GM12878 (cell line): ENCODE results near the gene HIC1. TPM values are rescaled to one million over a fixed set of nuclear protein-coding genes. Genes with fewer than 3 reads are reported as not detected.
A peak's percentile ranks its signal among the peaks of the same experiment; 100 is the strongest.

Source experiments
- BCL11A ChIP-seq: IDR thresholded peaks from 2 replicates; pipeline ENCODE4 v1.6.1; 2011; ENCODE audit warnings: low read depth, low read length
- CBX5 ChIP-seq: sonication (generic); IDR thresholded peaks from 2 replicates; pipeline ENCODE4 v1.6.1; 2016; ENCODE audit warnings: low read depth, moderate library complexity, mild to moderate bottlenecking, inconsistent platforms
- CHD4 ChIP-seq: fragments of 200-600 bp; sonication (generic); IDR thresholded peaks from 2 replicates; pipeline ENCODE4 v1.6.1; 2016; ENCODE audit warnings: mild to moderate bottlenecking
- MXI1 ChIP-seq: fragments of 150-350 bp; IDR thresholded peaks from 2 replicates; pipeline ENCODE4 v1.6.1; 2011; ENCODE audit warnings: low read depth, mild to moderate bottlenecking, inconsistent platforms, low read length, improper control_type of control experiment
- NFYB ChIP-seq: IDR thresholded peaks from 2 replicates; pipeline ENCODE4 v1.6.1; 2011; ENCODE audit warnings: low read depth, mild to moderate bottlenecking, low read length, improper control_type of control experiment, moderate library complexity; ENCODE audit not compliant: insufficient read depth
- PBX3 ChIP-seq: IDR thresholded peaks from 2 replicates; pipeline ENCODE4 v1.6.1; 2011; ENCODE audit warnings: mild to moderate bottlenecking, low read depth, low read length, moderate library complexity; ENCODE audit not compliant: insufficient replicate concordance
- RAD21 ChIP-seq: IDR thresholded peaks from 2 replicates; pipeline ENCODE4 v1.6.1; 2011; ENCODE audit warnings: mild to moderate bottlenecking, low read depth, low read length, moderate library complexity; ENCODE audit not compliant: insufficient read depth
- YY1 ChIP-seq: IDR thresholded peaks from 2 replicates; pipeline ENCODE4 v1.6.1; 2011; ENCODE audit warnings: low read depth, mild to moderate bottlenecking, low read length
- ZNF384 ChIP-seq: IDR thresholded peaks from 2 replicates; pipeline ENCODE4 v1.6.1; 2012; ENCODE audit warnings: low read depth, mild to moderate bottlenecking, low read length, improper control_type of control experiment, borderline replicate concordance
- polyA plus RNA-seq, 11 experiments: library from polyadenylated mRNA; depleted of rRNA in 4 of 11; unstranded in 6 of 11; stranded (reverse) in 5 of 11; fragments of >200 nt; fragmentation: Nextera tagmentation in 4 of 11; fragmentation: Illumina TruSeq in 1 of 11; extraction: Ambion mirVana in 4 of 11; extraction: Trizol in 1 of 11; gene quantifications; 1 replicate in 1 of 11; 2 replicates in 10 of 11; pipeline versions ENCODE4 v1.2.1 to v1.2.3, GENCODE V29; 2011 to 2016; ENCODE audit warnings: inconsistent platforms in 2 of 11, missing spikeins in 2 of 11, low read depth in 1 of 11
- total RNA-seq, 4 experiments: library from RNA; depleted of rRNA in 3 of 4; stranded (reverse); fragments of >200 nt in 3 of 4; fragmentation: Illumina TruSeq in 1 of 4; extraction: Trizol in 1 of 4; gene quantifications; 2 replicates each; pipeline versions ENCODE4 v1.2.1 to v1.2.3, GENCODE V29; 2013 to 2021
- TF ChIP-seq, protein P1 (sequence below): fragments of 450-650 bp; IDR thresholded peaks from 2 replicates; pipeline ENCODE4 v1.6.1; 2016; ENCODE audit warnings: mild to moderate bottlenecking

Gene HIC1
- total and polyA plus RNA-seq, 10 of the 15 experiments (the other 5 are each of a cell fraction or from before 2014, with no cell fraction given), result 0.11 to 61.1 (median 4.9) TPM

DNA sequence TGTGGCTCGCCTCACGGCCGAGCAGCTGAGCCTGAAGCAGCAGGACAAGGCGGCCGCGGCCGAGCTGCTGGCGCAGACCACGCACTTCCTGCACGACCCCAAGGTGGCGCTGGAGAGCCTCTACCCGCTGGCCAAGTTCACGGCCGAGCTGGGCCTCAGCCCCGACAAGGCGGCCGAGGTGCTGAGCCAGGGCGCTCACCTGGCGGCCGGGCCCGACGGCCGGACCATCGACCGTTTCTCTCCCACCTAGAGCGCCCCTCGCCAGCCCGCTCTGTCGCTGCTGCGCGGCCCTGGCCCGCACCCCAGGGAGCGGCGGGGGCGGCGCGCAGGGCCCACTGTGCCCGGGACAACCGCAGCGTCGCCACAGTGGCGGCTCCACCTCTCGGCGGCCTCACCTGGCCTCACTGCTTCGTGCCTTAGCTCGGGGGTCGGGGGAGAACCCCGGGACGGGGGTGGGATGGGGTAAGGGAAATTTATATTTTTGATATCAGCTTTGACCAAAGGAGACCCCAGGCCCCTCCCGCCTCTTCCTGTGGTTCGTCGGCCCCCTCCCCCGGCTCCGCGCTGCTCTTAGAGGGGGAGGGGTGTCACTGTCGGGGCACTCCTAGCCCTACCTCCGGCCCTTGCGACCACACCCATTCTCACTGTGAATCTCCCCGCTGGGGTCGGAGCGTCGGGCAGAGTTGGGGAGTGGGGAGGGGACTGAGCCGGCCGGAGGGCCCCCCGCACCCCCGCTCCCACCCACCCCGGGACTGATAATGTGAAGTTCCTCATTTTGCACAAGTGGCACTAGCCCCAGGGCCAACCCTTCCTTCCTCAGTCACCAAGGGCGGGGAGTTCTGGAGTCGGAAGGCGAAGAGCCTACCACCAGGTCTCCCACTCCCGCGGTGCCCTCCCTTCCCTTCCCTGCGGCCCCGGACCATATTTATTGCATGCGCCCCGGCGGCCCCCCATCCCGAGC lies 4.0 kb downstream of the HIC1 start (continued):
- TF ChIP-seq, protein P1, sequence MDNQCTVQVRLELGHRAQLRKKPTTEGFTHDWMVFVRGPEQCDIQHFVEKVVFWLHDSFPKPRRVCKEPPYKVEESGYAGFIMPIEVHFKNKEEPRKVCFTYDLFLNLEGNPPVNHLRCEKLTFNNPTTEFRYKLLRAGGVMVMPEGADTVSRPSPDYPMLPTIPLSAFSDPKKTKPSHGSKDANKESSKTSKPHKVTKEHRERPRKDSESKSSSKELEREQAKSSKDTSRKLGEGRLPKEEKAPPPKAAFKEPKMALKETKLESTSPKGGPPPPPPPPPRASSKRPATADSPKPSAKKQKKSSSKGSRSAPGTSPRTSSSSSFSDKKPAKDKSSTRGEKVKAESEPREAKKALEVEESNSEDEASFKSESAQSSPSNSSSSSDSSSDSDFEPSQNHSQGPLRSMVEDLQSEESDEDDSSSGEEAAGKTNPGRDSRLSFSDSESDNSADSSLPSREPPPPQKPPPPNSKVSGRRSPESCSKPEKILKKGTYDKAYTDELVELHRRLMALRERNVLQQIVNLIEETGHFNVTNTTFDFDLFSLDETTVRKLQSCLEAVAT, result no peak
- no peak for TF ChIP-seq MXI1
- TF ChIP-seq YY1, result peak; percentile 71
- TF ChIP-seq CBX5, result no peak
- TF ChIP-seq RAD21, result peak; percentile 62
- no peak for TF ChIP-seq ZNF384
- TF ChIP-seq BCL11A, result no peak
- no peak for TF ChIP-seq NFYB
- peak; percentile 4 for TF ChIP-seq PBX3
- no peak for TF ChIP-seq CHD4
